Measurements from ENCODE around the gene NR2F1-AS1.

DNA sequence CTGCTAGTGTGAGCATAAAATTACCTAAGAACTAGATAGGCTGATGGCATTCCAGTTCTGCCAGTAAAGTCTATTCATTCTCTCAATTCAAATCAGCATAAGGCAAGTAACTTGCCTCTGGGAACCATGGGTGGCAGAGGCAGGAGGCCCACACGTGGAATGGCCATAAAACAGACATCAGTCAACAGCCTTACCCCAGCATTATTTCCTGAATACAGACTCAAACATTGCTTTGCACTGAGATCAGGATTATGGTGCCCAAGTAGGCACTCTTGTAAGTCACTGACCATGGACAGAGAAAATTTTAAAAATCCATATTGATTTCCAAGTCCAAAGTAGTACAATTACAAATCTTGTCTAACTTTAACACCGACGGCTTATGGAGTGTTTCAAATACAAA lies 157.7 kb downstream of the NR2F1-AS1 start:
- TF ChIP-seq MXI1 (IDR thresholded peaks at IDR 0.05; ENCODE audit: borderline replicate concordance, low read depth, low read length) (no peak), SMC3 (IDR thresholded peaks at IDR 0.05; ENCODE audit: low read depth, low read length) (no peak), POLR2A (IDR thresholded peaks at IDR 0.05; ENCODE audit: low read depth, low read length) (no peak), RAD21 (IDR thresholded peaks at IDR 0.05; ENCODE audit: low read length) (no peak), CEBPB (IDR thresholded peaks at IDR 0.05; ENCODE audit: low read depth, low read length) (no peak), MAZ (IDR thresholded peaks at IDR 0.05; ENCODE audit: borderline replicate concordance, low read depth, low read length) (no peak), FOS (IDR thresholded peaks at IDR 0.05; ENCODE audit: low read depth, low read length) (no peak), RCOR1 (IDR thresholded peaks at IDR 0.05; ENCODE audit: insufficient replicate concordance, low read length) (no peak), CHD1 (IDR thresholded peaks at IDR 0.05; ENCODE audit: low read depth, low read length) (no peak)
- TF ChIP-seq, protein P1, sequence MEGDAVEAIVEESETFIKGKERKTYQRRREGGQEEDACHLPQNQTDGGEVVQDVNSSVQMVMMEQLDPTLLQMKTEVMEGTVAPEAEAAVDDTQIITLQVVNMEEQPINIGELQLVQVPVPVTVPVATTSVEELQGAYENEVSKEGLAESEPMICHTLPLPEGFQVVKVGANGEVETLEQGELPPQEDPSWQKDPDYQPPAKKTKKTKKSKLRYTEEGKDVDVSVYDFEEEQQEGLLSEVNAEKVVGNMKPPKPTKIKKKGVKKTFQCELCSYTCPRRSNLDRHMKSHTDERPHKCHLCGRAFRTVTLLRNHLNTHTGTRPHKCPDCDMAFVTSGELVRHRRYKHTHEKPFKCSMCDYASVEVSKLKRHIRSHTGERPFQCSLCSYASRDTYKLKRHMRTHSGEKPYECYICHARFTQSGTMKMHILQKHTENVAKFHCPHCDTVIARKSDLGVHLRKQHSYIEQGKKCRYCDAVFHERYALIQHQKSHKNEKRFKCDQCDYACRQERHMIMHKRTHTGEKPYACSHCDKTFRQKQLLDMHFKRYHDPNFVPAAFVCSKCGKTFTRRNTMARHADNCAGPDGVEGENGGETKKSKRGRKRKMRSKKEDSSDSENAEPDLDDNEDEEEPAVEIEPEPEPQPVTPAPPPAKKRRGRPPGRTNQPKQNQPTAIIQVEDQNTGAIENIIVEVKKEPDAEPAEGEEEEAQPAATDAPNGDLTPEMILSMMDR (conservative IDR thresholded peaks at IDR 0.05; ENCODE audit: low read depth, low read length), result no peak
- TF ChIP-seq, protein P2, sequence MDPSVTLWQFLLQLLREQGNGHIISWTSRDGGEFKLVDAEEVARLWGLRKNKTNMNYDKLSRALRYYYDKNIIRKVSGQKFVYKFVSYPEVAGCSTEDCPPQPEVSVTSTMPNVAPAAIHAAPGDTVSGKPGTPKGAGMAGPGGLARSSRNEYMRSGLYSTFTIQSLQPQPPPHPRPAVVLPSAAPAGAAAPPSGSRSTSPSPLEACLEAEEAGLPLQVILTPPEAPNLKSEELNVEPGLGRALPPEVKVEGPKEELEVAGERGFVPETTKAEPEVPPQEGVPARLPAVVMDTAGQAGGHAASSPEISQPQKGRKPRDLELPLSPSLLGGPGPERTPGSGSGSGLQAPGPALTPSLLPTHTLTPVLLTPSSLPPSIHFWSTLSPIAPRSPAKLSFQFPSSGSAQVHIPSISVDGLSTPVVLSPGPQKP (IDR thresholded peaks at IDR 0.05; ENCODE audit: borderline replicate concordance, low read depth, low read length), result no peak

All from IMR-90 (cell line).